ENCODE data around the gene ORAI3.

ORAI3 gene

GRCh38 chr16:30947859-30948666 is 805 bp upstream of the ORAI3 start:
- peak overlapping the region; percentile 55; the same call in 1 of the 2 replicates for H3K4me3 ChIP-seq (ENCODE audit: low read length)
- no peaks in the 10 kb centered on the region for H3K9me3 ChIP-seq (ENCODE audit: control insufficient read depth, insufficient read depth, low read length)
- DNase-seq (ENCODE audit: low read depth, low spot score), result peak; percentile 100
- no peak overlapping the region for H3K27ac ChIP-seq (ENCODE audit: low read length)
- WGBS (ENCODE audit: insufficient coverage, insufficient read length), result no CpG with 5 or more reads among the region's 44 CpGs
- peaks cover 8% of the 10 kb centered on the region for H3K4me1 ChIP-seq (ENCODE audit: control insufficient read depth, insufficient read depth, low read length)
- peaks cover 7% of the 10 kb centered on the region for H3K36me3 ChIP-seq (ENCODE audit: control insufficient read depth, insufficient read depth, low read length)
- no peaks in the 10 kb centered on the region for H3K27me3 ChIP-seq (ENCODE audit: control insufficient read depth, insufficient read depth, low read length)

- Histone ChIP-seq H3K27me3 (ENCODE audit: control insufficient read depth, insufficient read depth, low read length) (no peaks in the 10 kb centered on the region), H3K27ac (ENCODE audit: low read length) (no peak overlapping the region), H3K4me1 (ENCODE audit: control insufficient read depth, insufficient read depth, low read length) (peaks cover 12% of the 10 kb centered on the region), H3K36me3 (ENCODE audit: control insufficient read depth, insufficient read depth, low read length) (peaks cover 4% of the 10 kb centered on the region; the same call in 1 of the 2 replicates), H3K9me3 (ENCODE audit: control insufficient read depth, insufficient read depth, low read length) (no peaks in the 10 kb centered on the region), H3K4me3 (ENCODE audit: low read length) (peak overlapping the region; percentile 55; the same call in 1 of the 2 replicates)
- WGBS (ENCODE audit: insufficient coverage, insufficient read length), result no CpG with 5 or more reads among the region's 21 CpGs
- no peak for DNase-seq (ENCODE audit: low read depth, low spot score)
These were observed 1.0 kb downstream of the ORAI3 start for GRCh38 chr16:30949650-30950515.

GRCh38 chr16:30950516-30951065 is 1.7 kb downstream of the ORAI3 start:
- peaks cover 4% of the 10 kb centered on the region; the same call in 1 of the 2 replicates for H3K36me3 ChIP-seq (ENCODE audit: control insufficient read depth, insufficient read depth, low read length)
- no peaks in the 10 kb centered on the region for H3K27me3 ChIP-seq (ENCODE audit: control insufficient read depth, insufficient read depth, low read length)
- no peaks in the 10 kb centered on the region for H3K9me3 ChIP-seq (ENCODE audit: control insufficient read depth, insufficient read depth, low read length)
- no peak for DNase-seq (ENCODE audit: low read depth, low spot score)
- no CpG with 5 or more reads among the region's 8 CpGs for WGBS (ENCODE audit: insufficient coverage, insufficient read length)
- H3K4me3 ChIP-seq (ENCODE audit: low read length), result no peak overlapping the region
- H3K4me1 ChIP-seq (ENCODE audit: control insufficient read depth, insufficient read depth, low read length), result peaks cover 12% of the 10 kb centered on the region
- no peak overlapping the region for H3K27ac ChIP-seq (ENCODE audit: low read length)

- Histone ChIP-seq H3K36me3 (ENCODE audit: control insufficient read depth, insufficient read depth, low read length) (peaks cover 4% of the 10 kb centered on the region; the same call in 1 of the 2 replicates), H3K4me3 (ENCODE audit: low read length) (no peak overlapping the region), H3K27me3 (ENCODE audit: control insufficient read depth, insufficient read depth, low read length) (no peaks in the 10 kb centered on the region), H3K9me3 (ENCODE audit: control insufficient read depth, insufficient read depth, low read length) (no peaks in the 10 kb centered on the region), H3K27ac (ENCODE audit: low read length) (no peak overlapping the region), H3K4me1 (ENCODE audit: control insufficient read depth, insufficient read depth, low read length) (peaks cover 12% of the 10 kb centered on the region)
- WGBS (ENCODE audit: insufficient coverage, insufficient read length), result no CpG with 5 or more reads among the region's 1 CpG
- DNase-seq (ENCODE audit: low read depth, low spot score), result no peak
These were observed 2.3 kb downstream of the ORAI3 start for GRCh38 chr16:30951193-30951592.

- H3K4me1 ChIP-seq (ENCODE audit: control insufficient read depth, insufficient read depth, low read length), result peaks cover 10% of the 10 kb centered on the region
- WGBS (ENCODE audit: insufficient coverage, insufficient read length), result no CpG with 5 or more reads among the region's 3 CpGs
- DNase-seq (ENCODE audit: low read depth, low spot score), result no peak
- H3K36me3 ChIP-seq (ENCODE audit: control insufficient read depth, insufficient read depth, low read length), result peaks cover 2% of the 10 kb centered on the region; the same call in 1 of the 2 replicates
- H3K4me3 ChIP-seq (ENCODE audit: low read length), result no peak overlapping the region
- H3K9me3 ChIP-seq (ENCODE audit: control insufficient read depth, insufficient read depth, low read length), result no peaks in the 10 kb centered on the region
- no peak overlapping the region for H3K27ac ChIP-seq (ENCODE audit: low read length)
- no peaks in the 10 kb centered on the region for H3K27me3 ChIP-seq (ENCODE audit: control insufficient read depth, insufficient read depth, low read length)
These were observed 2.9 kb downstream of the ORAI3 start for GRCh38 chr16:30951750-30952149.

GRCh38 chr16:30953111-30953510 is 4.2 kb downstream of the ORAI3 start:
- DNase-seq (ENCODE audit: low read depth, low spot score), result no peak
- H3K9me3 ChIP-seq (ENCODE audit: control insufficient read depth, insufficient read depth, low read length), result no peaks in the 10 kb centered on the region
- H3K4me3 ChIP-seq (ENCODE audit: low read length), result no peak overlapping the region
- WGBS (ENCODE audit: insufficient coverage, insufficient read length), result no CpG with 5 or more reads among the region's 9 CpGs
- H3K36me3 ChIP-seq (ENCODE audit: control insufficient read depth, insufficient read depth, low read length), result no peaks in the 10 kb centered on the region
- peaks cover 7% of the 10 kb centered on the region for H3K4me1 ChIP-seq (ENCODE audit: control insufficient read depth, insufficient read depth, low read length)
- H3K27me3 ChIP-seq (ENCODE audit: control insufficient read depth, insufficient read depth, low read length), result no peaks in the 10 kb centered on the region
- no peak overlapping the region for H3K27ac ChIP-seq (ENCODE audit: low read length)

- Histone ChIP-seq H3K9me3 (ENCODE audit: control insufficient read depth, insufficient read depth, low read length) (no peaks in the 10 kb centered on the region), H3K4me3 (ENCODE audit: low read length) (no peak overlapping the region), H3K27me3 (ENCODE audit: control insufficient read depth, insufficient read depth, low read length) (no peaks in the 10 kb centered on the region), H3K4me1 (ENCODE audit: control insufficient read depth, insufficient read depth, low read length) (peaks cover 7% of the 10 kb centered on the region), H3K27ac (ENCODE audit: low read length) (no peak overlapping the region), H3K36me3 (ENCODE audit: control insufficient read depth, insufficient read depth, low read length) (no peaks in the 10 kb centered on the region)
- WGBS (ENCODE audit: insufficient coverage, insufficient read length), result no CpG with 5 or more reads among the region's 15 CpGs
- DNase-seq (ENCODE audit: low read depth, low spot score), result no peak
These were observed 4.8 kb downstream of the ORAI3 start for GRCh38 chr16:30953511-30954124.

GRCh38 chr16:30954993-30955392 is 6.1 kb downstream of the ORAI3 start:
- Histone ChIP-seq H3K9me3 (ENCODE audit: control insufficient read depth, insufficient read depth, low read length) (no peaks in the 10 kb centered on the region), H3K27me3 (ENCODE audit: control insufficient read depth, insufficient read depth, low read length) (no peaks in the 10 kb centered on the region), H3K27ac (ENCODE audit: low read length) (no peak overlapping the region), H3K4me3 (ENCODE audit: low read length) (no peak overlapping the region), H3K4me1 (ENCODE audit: control insufficient read depth, insufficient read depth, low read length) (peaks cover 7% of the 10 kb centered on the region), H3K36me3 (ENCODE audit: control insufficient read depth, insufficient read depth, low read length) (peaks cover 3% of the 10 kb centered on the region; the same call in 1 of the 2 replicates)
- WGBS (ENCODE audit: insufficient coverage, insufficient read length), result no CpG with 5 or more reads among the region's 8 CpGs
- no peak for DNase-seq (ENCODE audit: low read depth, low spot score)

GRCh38 chr16:30956601-30957455 is 8.0 kb downstream of the ORAI3 start:
- no peak overlapping the region for H3K27ac ChIP-seq (ENCODE audit: low read length)
- peak overlapping the region; percentile 92; the same call in 1 of the 2 replicates for H3K4me3 ChIP-seq (ENCODE audit: low read length)
- peaks cover 4% of the 10 kb centered on the region for H3K4me1 ChIP-seq (ENCODE audit: control insufficient read depth, insufficient read depth, low read length)
- no peaks in the 10 kb centered on the region for H3K27me3 ChIP-seq (ENCODE audit: control insufficient read depth, insufficient read depth, low read length)
- H3K9me3 ChIP-seq (ENCODE audit: control insufficient read depth, insufficient read depth, low read length), result no peaks in the 10 kb centered on the region
- peaks cover 17% of the 10 kb centered on the region; the same call in 1 of the 2 replicates for H3K36me3 ChIP-seq (ENCODE audit: control insufficient read depth, insufficient read depth, low read length)
- no CpG with 5 or more reads among the region's 42 CpGs for WGBS (ENCODE audit: insufficient coverage, insufficient read length)
- DNase-seq (ENCODE audit: low read depth, low spot score), result no peak

Data from iPS DF 6.9 (cell line).